Kidney (tissue), 14 donors: Measurements from ENCODE around the gene SPOCK1. TPM values are rescaled to one million over a fixed set of nuclear protein-coding genes. Genes with fewer than 3 reads are reported as not detected.

Experiments used
- DNase-seq, 5 donors: peaks; one replicate each; pipeline ENCODE4 v3.0.0-alpha.2; 2013 to 2020
- FAIRE-seq: peaks from 2 replicates; lab custom pipeline; 2012; peaks lifted over from hg19 to GRCh38; lab: Jason Lieb, UNC
- H3K27ac ChIP-seq, 2 donors: one replicate each; pipeline ENCODE4 v1.7.0; 2013; ENCODE audit warnings: low read depth in 2 of 2, low read length in 2 of 2, inconsistent platforms in 1 of 2
- H3K27me3 ChIP-seq: one replicate; pipeline ENCODE4 v1.7.1; 2013; ENCODE audit warnings: low read length, inconsistent platforms; ENCODE audit not compliant: control insufficient read depth, insufficient read depth
- H3K36me3 ChIP-seq, 3 donors: one replicate each; pipeline versions ENCODE4 v1.7.0 to v1.7.1; 2013; ENCODE audit warnings: low read length in 3 of 3, control low read depth in 1 of 3, inconsistent platforms in 1 of 3; ENCODE audit not compliant: insufficient read depth in 3 of 3, control insufficient read depth in 2 of 3
- H3K4me1 ChIP-seq, 3 donors: one replicate each; pipeline versions ENCODE4 v1.7.0 to v1.7.1; 2013; ENCODE audit warnings: low read length in 3 of 3, inconsistent platforms in 1 of 3, low read depth in 1 of 3; ENCODE audit not compliant: control insufficient read depth in 2 of 3, insufficient read depth in 2 of 3
- H3K4me3 ChIP-seq, 3 donors: one replicate each; pipeline versions ENCODE4 v1.7.0 to v1.8.1; 2013; ENCODE audit warnings: low read length in 3 of 3, control low read depth in 1 of 3, inconsistent platforms in 1 of 3
- H3K9ac ChIP-seq, 3 donors: one replicate each; pipeline versions ENCODE4 v1.7.0 to v1.7.1; 2013; ENCODE audit warnings: low read length in 3 of 3, control low read depth in 1 of 3, inconsistent platforms in 1 of 3
- H3K9me3 ChIP-seq, 3 donors: one replicate each; pipeline versions ENCODE4 v1.7.0 to v1.7.1; 2013; ENCODE audit warnings: low read length in 3 of 3, control low read depth in 1 of 3, inconsistent platforms in 1 of 3; ENCODE audit not compliant: control insufficient read depth in 2 of 3, insufficient read depth in 1 of 3
- CTCF ChIP-seq: IDR thresholded peaks from 3 replicates; pipeline ENCODE4 v1.5.1; 2012; ENCODE audit warnings: mild to moderate bottlenecking, moderate library complexity, borderline replicate concordance; ENCODE audit not compliant: insufficient read depth; ENCODE audit errors: extremely low read depth
- intact Hi-C: fragments of 100-400 bp; cut with DNase I; formaldehyde crosslinking; loops from one replicate; pipeline ENCODE4 v1.11.1; 2022
- polyA plus RNA-seq: library from polyadenylated mRNA; stranded (reverse); fragments of 350-450 nt; fragmentation: Illumina TruSeq; extraction: RNeasy Lipid Tissue Mini Kit (QIAGEN cat#74804); gene quantifications from one replicate; pipeline ENCODE4 v1.2.3, GENCODE V29; 2014; ENCODE audit warnings: low read depth, low replicate concordance; ENCODE audit not compliant: insufficient read depth
- total RNA-seq: library from RNA; stranded (reverse); fragmentation: NEBNext Ultra II Directional; extraction: Animal tissue kit (Norgen Biotek cat#: 25700); gene quantifications from one replicate; pipeline ENCODE4 v1.2.1, GENCODE V29; 2021
- donor health status: control.
- donor health status: control.
- donor health status: control.
- donor health status: control.
- donor health status: control.
- donor health status: DM: yes; HTN: yes; CAD: no.
- donor health status: Normal renal cell carcinoma (clear cell type).

The SPOCK1 gene
- total and polyA plus RNA-seq, 2 donors from 2014 or later = 15.7 to 32.8 TPM

- no peaks in the 10 kb centered on the region for H3K9me3 ChIP-seq
- no peak for FAIRE-seq
- no peak overlapping the region for H3K27ac ChIP-seq
- H3K9ac ChIP-seq = no peak overlapping the region
- H3K36me3 ChIP-seq = no peaks in the 10 kb centered on the region
- H3K4me1 ChIP-seq = no peaks in the 10 kb centered on the region
- DNase-seq = no peak
- intact Hi-C loops = no loop called here
- no peaks in the 10 kb centered on the region for H3K27me3 ChIP-seq
- H3K4me3 ChIP-seq = no peak overlapping the region
- no peak for TF ChIP-seq CTCF
These were observed 282.0 kb downstream of the SPOCK1 start for GRCh38 chr5:137216976-137217598.

- H3K4me1 ChIP-seq = no peaks in the 10 kb centered on the region
- DNase-seq = no peak
- H3K4me3 ChIP-seq = no peak overlapping the region
These were observed 283.3 kb downstream of the SPOCK1 start for GRCh38 chr5:137215780-137216179.

GRCh38 chr5:137215261-137215660 lies 283.9 kb downstream of the SPOCK1 start:
- H3K27ac ChIP-seq = no peak overlapping the region
- H3K4me1 ChIP-seq = no peaks in the 10 kb centered on the region
- no peaks in the 10 kb centered on the region for H3K36me3 ChIP-seq
- H3K9ac ChIP-seq = no peak overlapping the region
- no peak for TF ChIP-seq CTCF
- FAIRE-seq (no peak), DNase-seq (no peak)
- H3K9me3 ChIP-seq = no peaks in the 10 kb centered on the region
- no peak overlapping the region for H3K4me3 ChIP-seq
- H3K27me3 ChIP-seq = no peaks in the 10 kb centered on the region
- intact Hi-C loops = no loop called here

More at GRCh38 chr5:137215780-137216179, 283.3 kb downstream of the SPOCK1 start:
- no peak for TF ChIP-seq CTCF
- no peak overlapping the region for H3K27ac ChIP-seq
- H3K36me3 ChIP-seq = no peaks in the 10 kb centered on the region
- no peak for FAIRE-seq
- no peak overlapping the region for H3K9ac ChIP-seq
- intact Hi-C loops = no loop called here
- no peaks in the 10 kb centered on the region for H3K27me3 ChIP-seq
- no peaks in the 10 kb centered on the region for H3K9me3 ChIP-seq
